Embryonic facial prominence (tissue), 1 donor: ENCODE data around the gene CYP2A7.
"Not testable (repeated sequence)": the region's sequence is repeated elsewhere in the genome, so short reads cannot be mapped to it uniquely, and the experiment has no call there.

Experiments
- DNase-seq: peaks from one replicate; pipeline ENCODE4 v3.0.0-alpha.2; 2016; ENCODE audit errors: extremely low spot score

The CYP2A7 gene

GRCh38 chr19:40842997-40843652 is 38.9 kb downstream of the CYP2A7 start:
- DNase-seq, result not testable (repeated sequence)

- DNase-seq, result not testable (repeated sequence)
These were observed 40.0 kb downstream of the CYP2A7 start for GRCh38 chr19:40842012-40842411.

- DNase-seq, result not testable (repeated sequence)
These were observed 43.6 kb downstream of the CYP2A7 start for GRCh38 chr19:40838477-40838876.

GRCh38 chr19:40836754-40837429 is 45.1 kb downstream of the CYP2A7 start:
- no peak for DNase-seq

GRCh38 chr19:40833728-40834533 is 48.1 kb downstream of the CYP2A7 start:
- not testable (repeated sequence) for DNase-seq

- not testable (repeated sequence) for DNase-seq
These were observed 49.6 kb downstream of the CYP2A7 start for GRCh38 chr19:40832431-40832790.

GRCh38 chr19:40831502-40832430 is 50.3 kb downstream of the CYP2A7 start:
- DNase-seq, result no peak

- DNase-seq, result not testable (repeated sequence)
These were observed 51.3 kb downstream of the CYP2A7 start for GRCh38 chr19:40830741-40831140.

- no peak for DNase-seq
These were observed 52.8 kb downstream of the CYP2A7 start for GRCh38 chr19:40829205-40829604.

- no peak for DNase-seq
These were observed 54.4 kb downstream of the CYP2A7 start for GRCh38 chr19:40827386-40828247.

- DNase-seq, result not testable (repeated sequence)
These were observed 55.2 kb downstream of the CYP2A7 start for GRCh38 chr19:40826699-40827385.

GRCh38 chr19:40826312-40826698 is 55.7 kb downstream of the CYP2A7 start:
- DNase-seq, result not testable (repeated sequence)

- DNase-seq, result not testable (repeated sequence)
These were observed 56.5 kb downstream of the CYP2A7 start for GRCh38 chr19:40825460-40826095.
